Stimulated activated CD8-positive, alpha-beta memory T cell treated with anti-CD3 and anti-CD28 coated beads, Interleukin-15, amount 100 ng/mL, for 1 hour (primary cell): ENCODE results near the gene DUSP8.

Experiments
- DNase-seq: peaks from one replicate; pipeline ENCODE4 v3.0.0-alpha.2; 2020; ENCODE audit warnings: low read depth

Gene DUSP8

DNA sequence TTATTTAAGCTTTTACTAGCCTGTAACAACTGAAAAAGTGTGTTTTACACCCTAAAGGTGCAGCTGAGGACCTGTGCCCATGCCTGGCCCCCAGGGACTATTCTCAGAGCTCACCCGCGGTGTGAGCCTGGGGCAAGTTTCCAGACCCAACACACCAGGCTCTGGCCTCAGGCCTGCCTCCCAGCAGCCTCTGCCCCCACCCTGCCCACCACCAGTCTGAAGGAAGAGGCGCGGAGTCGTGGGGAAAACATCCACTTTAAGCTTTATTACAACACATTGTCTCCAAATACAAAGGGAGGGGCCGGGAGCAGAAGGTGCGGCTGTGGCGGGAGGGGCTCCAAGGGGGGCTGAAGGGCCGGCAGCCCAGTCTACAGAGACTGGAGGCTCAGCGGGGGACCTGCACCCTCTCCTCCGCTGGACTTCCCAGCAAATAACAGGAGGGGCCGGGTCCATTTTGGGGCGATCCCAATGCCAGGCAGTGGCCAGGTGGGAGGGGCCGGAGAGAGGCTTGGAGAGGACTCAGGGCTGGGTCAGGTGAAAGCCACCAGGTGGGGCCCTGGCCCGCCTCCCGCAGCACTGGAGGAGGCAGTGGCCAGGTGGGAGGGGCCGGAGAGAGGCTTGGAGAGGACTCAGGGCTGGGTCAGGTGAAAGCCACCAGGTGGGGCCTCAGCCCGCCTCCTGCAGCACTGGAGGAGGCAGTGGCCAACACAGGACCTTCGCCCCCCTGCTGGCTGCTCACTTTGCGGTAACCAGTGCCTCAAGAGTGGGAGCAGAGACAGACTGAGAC, 18.1 kb downstream of the DUSP8 start:
- DNase-seq: no peak

DNA sequence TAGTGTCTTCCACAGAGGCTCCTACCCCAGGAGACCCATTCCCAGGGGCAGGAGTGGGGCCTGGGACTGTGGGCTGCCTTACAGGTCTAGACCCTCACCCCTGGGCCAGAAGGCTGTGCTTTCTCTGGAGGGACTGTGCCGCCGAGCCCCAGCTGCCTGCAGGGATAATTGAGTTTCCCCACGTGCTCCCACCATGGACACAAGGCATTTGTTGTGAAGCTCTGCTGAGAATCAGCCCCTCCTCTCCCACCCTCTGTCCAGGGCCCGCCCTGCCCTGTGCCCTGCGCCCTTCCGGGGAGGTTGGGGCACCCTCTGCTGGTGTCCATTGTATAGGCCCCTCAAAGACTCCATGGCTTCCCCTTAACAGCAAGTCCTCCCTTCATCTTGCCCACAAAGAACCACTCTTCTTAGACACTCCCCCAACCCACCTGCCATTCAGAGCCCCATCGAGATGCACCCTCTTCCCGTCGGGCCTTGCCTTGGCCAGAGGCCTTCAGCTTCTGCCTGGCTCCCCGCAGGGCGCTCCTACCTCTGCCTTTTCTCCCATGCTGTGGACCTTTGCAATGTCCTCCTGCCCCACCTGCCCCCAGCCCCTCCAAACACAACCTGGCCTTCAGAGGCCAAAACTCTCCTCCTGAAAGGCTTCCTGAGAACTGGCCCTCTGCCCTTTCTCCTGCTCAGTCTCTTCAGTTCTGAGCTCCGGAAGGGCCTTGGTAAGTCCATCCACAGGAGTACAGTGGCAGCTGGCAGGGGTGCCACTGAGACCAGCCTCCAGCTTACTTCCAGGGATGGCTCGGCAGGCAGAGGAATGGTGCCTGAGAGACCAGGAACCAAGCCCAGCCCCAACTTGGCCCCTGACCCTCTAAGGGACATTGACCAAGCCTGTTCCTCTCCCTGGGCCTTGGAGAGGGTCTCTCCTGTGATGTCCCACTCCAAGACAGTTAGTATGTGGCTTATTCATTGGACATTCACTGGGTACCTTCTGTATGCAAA, 22.4 kb downstream of the DUSP8 start:
- no peak for DNase-seq

DNA sequence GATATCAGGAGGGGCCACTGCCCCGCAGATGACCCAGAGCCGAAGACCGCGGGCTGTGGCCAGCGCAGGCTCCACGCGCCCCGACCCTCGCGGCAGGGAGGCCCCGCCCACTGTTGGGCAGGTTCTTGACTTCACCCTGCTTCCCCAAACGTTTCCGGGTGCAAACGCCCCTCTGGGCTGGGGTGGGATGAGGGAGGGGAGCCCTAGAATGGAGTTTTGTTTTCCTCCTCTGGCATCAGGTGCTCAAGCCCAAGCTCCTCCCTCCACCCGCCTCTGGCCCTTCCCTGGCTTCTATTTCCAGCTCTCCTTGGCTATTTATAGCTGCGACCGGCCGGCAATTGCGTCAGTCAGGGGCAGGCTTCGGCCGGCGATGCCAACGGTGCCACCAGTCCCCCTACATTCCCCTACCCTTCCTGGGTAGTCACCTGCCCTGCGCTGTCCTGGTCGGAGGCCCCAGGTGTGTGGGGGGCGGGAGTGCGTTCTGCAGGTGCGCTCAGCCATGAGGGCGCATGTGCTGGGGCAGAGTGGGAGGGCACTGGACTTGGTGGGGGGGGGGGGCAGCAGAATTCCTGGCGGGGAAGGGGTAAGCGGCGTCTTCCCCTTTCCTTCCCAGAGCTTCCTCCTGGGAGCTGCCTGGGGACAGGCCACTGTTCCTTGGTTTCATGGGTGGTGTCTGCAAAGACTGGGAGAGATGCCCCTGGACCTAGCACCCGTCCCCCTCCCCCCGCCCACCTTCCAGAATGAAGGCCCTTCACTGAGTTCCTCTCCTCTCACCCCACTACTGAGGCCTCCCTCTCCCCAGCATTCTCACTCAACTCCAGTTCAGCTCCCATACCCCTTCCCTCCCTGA, 23.6 kb downstream of the DUSP8 start:
- no peak for DNase-seq

DNA sequence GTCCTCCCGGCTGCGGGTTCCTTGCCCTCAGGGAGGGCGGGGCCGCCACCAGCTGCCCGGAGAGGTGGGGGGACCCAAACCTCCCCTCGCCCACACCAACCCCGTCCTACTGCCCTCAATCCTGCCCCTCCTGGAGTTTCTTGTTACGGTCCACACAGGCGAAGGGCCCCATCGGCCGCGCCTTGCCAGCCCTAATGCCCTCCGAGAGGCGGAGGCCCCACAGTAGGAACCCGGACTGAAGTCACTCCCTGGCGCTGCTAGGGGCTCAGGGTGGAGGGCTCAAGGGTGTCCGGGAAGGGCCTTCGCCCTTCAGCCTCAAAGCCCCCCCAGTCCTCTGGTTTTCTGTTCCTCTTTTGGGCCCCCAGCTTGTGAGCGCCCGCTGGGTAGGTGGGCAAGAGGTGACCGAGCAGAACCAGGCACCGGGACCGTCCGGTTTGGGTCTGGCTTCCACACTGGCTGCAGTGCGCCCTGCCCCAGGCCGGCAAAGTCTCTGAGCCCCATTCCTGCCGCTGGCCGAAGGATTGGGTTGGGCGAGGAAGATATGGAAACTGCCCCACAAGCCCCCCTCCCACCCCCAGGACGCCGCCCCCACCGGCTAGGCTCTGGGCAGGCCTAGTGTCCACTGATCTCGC, 24.5 kb downstream of the DUSP8 start:
- DNase-seq: no peak

DNA sequence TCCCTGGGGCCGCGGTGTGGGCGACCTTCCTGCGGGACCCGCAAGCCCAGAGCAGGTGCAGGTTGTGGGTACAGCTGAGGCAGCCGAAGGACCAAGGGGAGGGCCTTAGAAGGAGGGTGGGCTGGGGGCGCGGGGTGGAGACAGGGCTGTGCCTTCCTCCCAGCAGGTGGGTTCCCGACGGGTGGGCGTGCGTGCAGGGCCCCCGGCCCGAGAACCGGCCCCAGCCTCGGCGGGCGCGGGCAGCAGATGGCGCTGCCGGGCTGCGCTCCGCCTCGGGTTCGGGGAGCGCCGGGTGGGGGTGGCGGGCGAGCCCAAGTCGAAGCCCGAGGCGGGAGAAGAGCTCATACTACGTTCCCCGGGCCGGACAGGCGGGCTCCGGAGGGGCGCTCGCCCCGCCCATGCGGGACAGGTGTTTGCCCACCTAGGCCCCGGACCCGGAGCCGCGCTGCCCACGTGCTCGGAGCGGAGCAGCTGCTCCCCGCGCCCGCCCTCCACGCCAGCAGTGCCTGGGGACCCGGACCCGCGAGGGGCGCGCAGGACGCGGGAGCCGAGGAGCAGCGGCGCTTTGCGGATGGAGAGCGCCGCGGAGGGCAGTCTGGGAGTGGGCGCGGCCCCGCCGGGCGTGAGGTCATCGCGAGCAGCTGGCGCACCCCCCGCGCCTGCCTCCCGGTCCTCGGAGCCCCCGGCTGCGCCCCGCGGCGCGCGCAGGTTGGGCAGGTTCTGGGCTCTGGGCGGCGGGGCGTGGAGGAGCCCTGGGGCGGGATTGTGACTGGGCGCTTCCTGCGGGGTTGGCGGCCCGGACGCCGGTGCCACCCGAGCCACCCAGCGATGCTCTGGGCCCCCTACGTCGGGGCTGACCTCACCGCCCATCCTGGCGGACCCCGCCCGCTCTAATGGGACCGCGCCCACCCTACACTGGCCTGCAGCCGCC, 25.3 kb downstream of the DUSP8 start:
- DNase-seq: no peak

DNA sequence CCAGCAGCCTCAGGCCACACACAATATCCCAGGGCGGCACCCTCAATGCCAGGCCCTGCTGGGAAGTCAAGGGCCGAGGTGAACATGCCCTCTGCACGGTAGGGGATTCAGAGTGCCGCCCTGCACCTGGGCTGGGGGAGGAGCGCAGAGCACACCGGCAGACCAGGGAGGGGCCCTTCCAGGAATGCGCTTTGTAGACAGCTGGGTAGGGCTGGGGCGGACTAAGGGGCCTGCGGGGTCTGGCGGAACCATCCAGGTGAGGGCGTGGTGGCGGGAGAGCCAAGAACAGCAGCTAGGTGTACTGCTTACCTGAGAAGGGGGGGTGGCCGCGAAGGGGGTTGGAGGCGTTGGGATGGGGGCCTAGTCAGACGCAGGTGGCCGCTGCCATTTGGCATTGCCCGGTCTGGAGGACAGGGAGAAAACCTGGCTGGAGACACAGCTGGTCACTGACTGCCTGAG, 26.0 kb downstream of the DUSP8 start:
- no peak for DNase-seq

DNA sequence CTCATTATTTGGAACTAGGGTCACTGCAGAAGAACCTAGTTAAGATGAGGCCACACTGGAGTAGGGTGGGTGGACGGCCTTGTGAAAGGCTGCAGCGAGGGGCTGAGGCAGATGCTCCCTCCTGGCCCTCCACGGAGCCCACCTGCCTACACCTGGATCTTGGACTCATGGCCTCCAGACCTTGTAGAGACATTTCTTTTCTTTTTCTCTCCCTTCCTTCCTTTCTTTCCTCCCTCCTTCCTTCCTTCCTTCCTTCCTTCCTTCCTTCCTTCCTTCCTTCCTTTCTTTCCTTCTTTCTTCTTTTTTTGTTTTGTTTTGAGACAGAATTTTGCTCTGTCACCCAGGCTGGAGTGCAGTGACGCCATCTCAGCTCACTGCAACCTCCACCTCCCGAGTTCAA, 26.6 kb downstream of the DUSP8 start:
- DNase-seq: no peak

DNA sequence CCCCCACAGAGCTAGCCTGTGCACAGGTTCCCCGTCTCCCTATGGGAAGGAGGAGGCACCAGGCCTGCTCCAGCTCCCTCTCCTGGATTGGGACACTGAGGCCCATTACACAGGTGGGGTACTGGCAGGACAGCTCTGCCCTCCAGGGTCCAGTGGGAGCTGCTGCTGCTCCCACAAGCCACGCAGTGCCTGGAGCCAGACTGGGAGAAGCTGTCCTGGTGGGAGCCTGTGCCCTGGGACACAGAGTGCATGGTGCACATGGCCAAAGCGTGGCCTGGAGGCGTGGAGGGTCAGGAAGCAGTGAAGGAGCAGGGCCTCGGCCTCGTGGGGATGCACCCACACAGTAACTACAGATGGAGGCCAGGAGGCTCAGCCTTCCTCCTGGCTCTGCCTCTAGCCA, 27.5 kb downstream of the DUSP8 start:
- no peak for DNase-seq

DNA sequence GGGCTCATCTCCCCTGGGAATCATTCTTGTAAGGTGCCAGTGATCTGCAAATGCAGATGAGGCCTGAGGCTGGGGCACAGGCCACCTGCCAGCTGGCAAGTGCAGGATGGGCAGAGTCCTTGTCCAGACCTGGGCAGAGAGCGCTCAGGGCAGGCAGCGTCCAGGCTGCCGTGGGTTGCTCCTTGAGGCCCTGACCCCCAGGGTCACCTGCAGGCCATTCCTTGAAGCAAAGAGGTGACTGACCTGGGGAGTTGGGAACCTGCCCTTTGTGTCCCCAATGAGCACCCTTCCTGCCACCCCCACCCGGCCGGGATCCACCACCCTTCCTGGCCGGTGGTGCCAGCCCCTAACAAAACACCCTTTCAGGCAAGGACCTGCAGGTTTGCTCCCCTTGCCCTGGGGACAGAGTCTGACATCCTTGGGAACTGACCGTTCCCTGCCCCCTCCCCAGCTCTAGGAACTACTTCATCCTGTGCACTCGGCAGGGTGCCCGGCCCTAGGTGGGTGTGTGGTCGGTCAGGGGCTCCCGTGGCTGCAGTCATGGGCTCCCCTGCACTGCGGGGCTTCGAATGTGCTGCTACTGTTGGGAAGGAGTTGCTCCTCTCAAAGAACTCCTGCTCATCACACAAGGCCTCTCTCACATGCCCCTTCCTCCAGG, 28.3 kb downstream of the DUSP8 start:
- DNase-seq: no peak

DNA sequence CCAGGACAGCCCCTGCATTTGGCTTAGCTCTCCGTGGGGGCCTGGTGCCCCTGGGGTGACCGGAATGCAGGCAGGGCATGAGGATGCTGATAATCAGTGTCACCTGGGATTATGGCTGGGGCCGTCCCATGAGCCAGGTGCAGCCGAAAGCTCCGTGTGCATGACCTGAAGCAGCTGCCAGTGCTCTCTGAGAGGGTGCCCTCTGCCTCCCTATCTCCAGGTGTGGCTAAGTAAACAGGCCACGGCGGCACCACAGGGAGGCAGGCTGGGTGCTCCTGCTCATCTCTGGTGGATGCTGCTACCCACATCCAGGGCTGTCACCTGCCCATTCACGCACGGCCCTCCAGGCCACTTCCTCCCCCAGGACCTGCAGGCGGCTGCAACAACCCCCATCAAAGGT, 29.8 kb downstream of the DUSP8 start:
- DNase-seq: no peak

DNA sequence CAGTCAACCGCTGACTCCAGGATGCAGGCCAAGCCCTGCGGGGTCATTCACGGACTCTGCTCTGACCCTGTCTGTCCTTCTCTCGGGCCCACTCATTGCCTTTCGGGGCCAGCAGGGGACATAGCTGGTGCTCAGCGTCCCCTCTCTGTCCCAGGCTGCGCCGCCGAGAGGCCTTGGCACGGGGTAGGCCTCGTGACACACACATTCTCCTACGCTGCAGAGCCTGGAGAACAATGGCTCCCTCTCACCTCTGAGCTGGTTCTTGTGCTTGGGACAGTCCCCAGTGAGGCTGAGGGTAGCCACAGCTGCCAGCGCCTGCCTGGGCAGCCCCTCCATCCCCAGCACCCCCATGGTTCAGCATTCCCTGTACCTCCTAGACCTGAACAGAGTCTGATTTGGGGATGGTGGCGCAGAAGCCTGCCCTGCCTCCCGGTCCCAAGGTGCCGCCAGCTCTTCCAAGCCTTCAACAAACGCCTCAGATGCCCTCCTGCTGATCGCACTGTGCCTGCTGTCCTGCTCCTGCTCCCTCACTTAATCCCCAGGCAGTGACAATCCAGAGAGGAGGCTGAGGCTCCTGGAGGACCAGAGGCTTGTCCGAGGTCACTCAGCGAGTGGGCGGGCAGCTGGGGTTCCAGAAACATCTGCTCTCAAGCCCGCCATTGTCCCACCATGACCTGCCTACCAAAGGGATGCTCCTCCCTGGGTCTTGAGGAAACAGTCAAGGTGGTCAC, 30.4 kb downstream of the DUSP8 start:
- DNase-seq: no peak

DNA sequence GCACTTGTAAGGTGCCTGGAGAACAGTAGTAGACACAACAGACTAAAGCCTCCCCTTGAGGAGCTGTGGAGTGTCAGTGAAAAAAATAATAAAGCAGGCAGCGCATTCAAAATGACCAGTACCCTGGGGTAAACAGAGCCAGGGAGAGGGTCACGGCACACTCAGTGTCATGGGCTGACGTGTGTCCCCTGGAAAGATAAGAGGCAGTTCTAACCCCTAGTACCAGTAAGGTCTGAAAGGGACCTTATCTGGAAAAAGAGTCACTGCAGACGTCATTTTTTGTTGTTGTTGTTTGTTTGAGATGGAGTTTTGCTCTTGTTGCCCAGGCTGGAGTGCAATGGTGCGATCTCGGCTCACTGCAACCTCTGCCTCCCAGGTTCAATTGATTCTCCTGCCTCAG, 32.0 kb downstream of the DUSP8 start:
- DNase-seq: no peak

DNA sequence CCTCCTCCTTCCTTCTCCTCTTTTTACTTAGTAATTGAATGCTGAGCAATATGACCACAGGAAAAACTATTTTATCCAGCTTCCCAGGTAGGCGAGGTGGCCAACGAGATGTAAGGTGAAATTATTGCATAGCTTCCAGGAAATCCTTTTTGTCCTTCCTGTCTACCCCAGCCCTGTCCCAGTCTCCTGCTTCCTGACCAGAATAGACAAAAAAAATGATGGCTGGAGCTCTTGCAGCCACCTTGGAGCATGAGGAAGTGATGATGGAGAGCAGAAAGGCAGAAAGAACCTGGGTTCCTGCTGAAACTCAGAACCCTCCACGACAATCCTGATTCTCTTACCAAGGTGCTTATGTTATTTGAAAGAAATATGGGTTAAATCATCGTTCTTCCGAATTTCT, 33.9 kb downstream of the DUSP8 start:
- DNase-seq: no peak

DNA sequence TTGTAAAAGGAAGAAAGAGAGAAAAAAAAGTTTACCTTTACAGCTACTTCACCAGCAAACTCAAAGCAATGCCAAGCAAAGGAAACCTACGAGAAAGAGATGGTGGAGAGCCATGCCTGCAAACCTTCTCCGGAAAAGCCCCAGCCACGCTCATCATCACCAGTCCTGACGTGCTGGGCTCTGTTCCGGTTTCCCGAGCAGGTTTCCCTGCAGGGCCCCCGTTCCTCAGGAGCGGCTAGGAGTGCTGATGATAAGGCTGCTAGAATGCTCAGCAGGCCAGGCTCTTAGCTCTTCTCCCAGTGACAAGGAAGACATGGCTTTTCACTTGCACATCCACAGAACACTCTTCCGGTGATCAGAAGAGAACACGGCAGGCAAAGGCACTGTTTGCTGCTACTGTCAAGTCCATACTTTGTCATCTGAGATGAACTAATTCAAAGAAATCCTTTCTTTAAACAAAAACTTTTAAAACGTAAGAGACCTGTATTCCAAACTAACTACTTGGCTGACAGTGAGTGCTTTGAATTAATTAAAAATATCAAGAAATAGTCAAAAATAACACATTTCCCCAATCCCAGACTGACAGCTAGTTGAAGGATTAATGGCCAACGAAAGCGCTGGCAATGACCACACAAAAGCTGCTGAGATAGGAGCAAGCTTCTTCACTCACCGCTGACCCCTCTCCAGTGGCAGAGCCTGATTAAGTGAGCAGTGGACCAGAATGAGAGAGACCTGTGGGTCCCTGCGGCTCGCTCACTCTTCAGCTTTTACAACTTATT, 35.8 kb downstream of the DUSP8 start:
- DNase-seq: no peak

DNA sequence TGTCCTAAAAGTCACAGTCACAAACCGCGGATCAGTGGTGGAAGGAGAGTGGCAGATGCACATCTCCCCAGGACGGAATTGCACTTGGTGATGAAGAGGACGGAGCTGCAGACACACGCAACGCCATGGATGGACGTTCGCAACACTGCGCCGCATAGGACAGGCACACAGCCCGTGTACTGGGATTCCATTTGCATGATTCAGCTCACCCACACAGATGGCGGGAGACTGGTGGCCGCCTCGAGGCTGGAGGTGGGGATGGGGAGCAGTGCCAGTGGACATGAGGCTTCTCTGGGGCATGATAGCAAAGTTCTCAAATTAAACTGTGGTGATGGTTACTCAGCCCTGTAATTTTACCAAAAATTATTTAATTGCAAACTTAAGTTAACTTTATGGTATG, 37.4 kb downstream of the DUSP8 start:
- no peak for DNase-seq

DNA sequence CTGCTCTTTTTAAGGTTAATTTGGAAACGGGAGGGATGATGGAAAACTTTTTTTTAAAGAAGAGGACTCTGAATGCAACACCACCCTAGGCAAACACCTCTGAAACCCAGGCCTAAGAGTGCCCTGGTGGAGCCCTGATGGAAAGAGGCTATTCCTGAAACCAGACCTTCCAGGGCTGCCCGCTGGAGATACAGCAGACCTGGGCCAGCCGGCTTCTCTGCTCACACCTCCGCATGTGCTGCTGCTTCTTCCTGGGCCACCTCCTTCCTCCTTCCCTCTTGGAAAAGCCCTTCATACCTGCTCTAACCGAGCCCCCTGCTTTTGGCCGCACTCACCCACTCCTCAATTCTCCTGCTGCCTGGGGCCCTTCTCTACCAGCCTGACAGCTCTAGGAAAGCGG, 37.9 kb downstream of the DUSP8 start:
- no peak for DNase-seq

DNA sequence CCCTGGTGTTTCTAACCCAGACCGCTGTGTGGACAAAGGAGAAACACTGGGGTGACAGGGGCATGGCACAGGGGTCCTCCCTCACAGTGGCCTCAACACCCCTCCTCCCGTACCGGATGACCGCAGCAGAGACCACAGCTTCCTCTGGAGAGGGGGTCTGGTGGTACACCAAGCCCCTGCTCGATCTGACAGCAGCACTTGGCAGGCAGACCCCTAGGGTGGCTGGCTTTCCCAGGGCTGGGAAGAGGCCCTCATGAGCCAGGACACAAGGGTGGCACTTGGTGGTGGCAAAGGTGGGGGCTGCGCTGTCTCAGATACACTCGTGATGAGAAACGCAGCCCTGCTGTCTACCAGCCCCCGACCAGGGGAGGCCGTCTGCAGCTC, 38.7 kb downstream of the DUSP8 start:
- no peak for DNase-seq

DNA sequence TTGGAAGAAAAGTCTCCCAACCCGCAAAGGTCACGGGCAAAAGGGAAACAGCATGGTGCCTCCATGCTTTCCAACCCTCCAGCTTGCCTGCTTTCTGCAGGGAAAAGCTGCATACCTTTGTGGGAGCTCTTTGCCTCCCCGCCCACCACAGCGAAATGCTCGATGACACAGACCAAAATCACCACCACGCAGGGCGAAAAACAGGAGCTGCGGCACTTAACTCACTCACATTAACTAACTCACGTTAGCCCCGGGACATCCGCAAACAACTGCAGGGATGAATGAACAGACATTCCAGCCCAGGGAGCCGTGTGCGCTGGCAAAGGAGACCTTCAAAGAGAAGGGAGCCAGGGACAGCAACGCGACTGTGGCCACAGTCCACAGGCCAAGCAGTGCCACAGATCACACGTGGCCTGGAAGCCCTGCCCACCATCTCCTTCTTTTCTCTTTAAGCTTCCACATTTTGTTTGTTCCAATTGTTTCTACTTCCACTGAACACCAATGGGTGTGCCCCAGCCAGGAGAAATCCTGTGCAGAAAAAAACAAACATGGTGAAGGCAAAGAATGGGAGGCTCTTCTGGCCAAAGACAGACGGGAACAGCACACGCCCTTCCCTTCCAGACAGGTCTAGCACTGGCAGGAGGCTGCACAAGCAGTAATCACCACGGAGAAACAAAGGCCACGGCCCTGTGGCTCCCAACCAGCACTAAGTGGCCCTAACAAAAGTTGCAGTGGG, 39.3 kb downstream of the DUSP8 start:
- no peak for DNase-seq
